ENCODE data around the gene DAB2.
"Not testable (repeated sequence)": the region's sequence is repeated elsewhere in the genome, so short reads cannot be mapped to it uniquely, and the experiment has no call there.

Gene DAB2

GRCh38 chr5:39340506-39340905 lies 84.3 kb downstream of the DAB2 start:
- DNase-seq (ENCODE audit: low spot score) = no peak

- DNase-seq (ENCODE audit: low spot score) = no peak
Measured at GRCh38 chr5:39337252-39337915, 87.4 kb downstream of the DAB2 start.

DNA sequence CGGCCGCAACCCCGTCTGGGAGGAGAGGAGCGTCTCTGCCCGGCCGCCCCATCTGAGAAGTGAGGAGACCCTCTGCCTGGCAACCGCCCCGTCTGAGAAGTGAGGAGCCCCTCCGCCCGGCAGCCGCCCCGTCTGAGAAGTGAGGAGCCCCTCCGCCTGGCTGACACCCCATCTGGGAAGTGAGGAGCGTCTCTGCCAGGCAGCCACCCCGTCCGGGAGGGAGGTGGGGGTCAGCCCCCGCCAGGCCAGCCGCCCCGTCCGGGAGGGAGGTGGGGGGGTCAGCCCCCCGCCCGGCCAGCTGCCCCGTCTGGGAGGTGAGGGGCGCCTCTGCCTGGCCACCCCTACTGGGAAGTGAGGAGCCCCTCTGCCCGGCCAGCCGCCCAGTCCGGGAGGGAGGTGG lies 90.5 kb downstream of the DAB2 start:
- not testable (repeated sequence) for DNase-seq (ENCODE audit: low spot score)

- no peak for DNase-seq (ENCODE audit: low spot score)
Measured at GRCh38 chr5:39333104-39333503, 91.7 kb downstream of the DAB2 start.

DNA sequence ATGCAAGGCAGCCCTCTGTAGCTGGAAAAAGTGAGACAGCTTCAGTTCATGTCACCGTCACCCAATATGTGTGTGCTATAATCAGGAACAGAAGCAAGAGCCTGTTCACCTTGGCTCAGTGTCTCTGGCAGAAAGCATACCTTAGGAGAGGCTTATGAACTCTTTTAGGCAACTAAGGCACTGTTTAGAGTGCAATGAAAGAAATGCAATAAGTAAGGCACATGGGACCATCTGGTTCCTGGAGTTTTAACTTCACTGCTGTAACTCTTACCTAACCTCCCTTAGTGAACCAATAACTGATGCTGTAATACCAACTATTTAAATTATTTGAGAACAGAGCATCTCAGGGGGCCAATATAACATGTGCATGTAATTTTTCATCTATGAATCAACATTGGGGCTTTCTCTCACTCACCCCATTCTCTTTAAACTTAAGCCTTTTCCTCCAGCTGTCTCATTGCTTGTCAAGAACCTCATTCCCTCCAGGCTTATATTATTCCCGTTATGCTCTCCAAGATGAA lies 92.9 kb downstream of the DAB2 start:
- no peak for DNase-seq (ENCODE audit: low spot score)

DNA sequence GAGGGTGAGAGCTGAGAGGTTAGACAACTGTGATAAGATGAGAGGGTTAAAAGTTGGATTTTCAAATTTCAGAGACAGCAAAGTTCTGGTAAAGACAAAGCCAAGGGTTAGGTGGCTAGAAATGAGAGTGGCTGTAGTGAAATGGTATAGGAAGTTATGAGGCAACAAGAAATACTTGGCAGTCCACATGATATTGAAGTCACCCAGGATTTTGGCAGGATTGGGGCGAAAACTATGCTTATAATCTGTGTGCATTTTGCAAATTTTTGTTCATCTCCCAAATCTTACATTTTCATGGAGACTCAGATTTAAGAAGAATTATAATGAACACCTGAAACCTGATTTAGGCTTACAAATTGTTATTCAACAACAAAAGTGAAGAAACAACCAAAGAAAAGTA lies 96.0 kb downstream of the DAB2 start:
- DNase-seq (ENCODE audit: low spot score) = no peak

DNA sequence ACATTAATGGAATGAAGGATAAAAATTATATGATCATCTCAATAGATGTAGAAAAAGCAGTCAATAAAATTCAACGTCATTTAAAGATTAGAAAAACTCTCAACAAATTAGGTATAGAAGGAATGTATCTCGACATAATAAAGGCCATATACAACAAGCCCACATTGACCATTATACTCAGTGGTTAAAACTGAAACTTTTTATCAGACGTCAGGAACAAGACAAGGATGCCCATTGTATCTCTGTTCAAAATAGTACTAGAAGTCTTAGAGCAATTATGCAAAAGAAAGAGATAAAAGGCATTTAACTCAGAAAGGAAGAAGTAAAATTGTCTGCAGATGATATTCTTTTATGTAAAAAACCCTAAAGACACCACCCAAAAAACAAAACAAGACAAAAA lies 101.2 kb downstream of the DAB2 start:
- no peak for DNase-seq (ENCODE audit: low spot score)
